Fibroblast of pulmonary artery (primary cell): ENCODE measurements around the gene VOPP1.

Source experiments
- DNase-seq: peaks from one replicate; pipeline ENCODE4 v3.0.0-alpha.2; 2010; ENCODE audit warnings: low read depth
- H3K4me3 ChIP-seq: replicated peaks from 2 replicates; pipeline ENCODE4 v1.5.1; 2011; ENCODE audit warnings: low read depth, mild to moderate bottlenecking, control low read depth, low read length, moderate library complexity
- CTCF ChIP-seq: IDR thresholded peaks from 2 replicates; pipeline ENCODE4 v1.5.1; 2011; ENCODE audit warnings: mild to moderate bottlenecking, control low read depth, low read length, inconsistent platforms; ENCODE audit errors: missing control alignments

The VOPP1 gene

DNA sequence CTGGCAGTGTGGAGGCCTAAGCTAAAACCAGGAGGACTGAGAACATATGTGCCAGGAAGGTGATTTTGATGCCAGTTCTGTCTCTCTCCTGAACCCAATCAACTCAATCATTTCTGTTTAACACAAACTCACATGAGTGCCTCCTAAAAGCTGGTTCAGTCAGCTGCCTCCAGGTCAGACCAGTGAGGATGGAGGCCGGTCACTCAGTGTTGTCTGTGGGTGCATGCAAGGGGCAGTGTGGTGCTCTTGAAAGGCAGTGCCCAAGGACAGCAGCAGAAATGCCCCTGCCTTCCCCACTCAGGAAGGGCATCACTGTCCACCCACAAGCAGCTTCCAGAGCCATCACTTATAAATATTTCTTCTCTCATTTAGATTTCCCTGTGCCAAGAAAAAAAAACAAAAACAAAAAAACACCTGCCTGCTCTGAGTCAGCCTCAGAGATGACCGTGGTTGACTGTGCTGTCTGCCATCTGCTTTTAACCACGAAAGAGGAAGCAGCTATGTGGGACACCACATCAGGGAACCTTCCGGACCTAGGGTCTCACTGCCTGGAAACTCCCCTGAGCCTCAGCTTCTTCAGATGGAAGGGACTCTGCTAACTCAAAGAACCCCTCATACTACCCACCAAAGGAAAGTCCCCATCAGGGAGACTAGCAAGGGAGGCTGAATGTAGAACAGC lies 39.1 kb downstream of the VOPP1 start:
- H3K4me3 ChIP-seq, result no peak overlapping the region
- TF ChIP-seq CTCF, result no peak
- no peak for DNase-seq

DNA sequence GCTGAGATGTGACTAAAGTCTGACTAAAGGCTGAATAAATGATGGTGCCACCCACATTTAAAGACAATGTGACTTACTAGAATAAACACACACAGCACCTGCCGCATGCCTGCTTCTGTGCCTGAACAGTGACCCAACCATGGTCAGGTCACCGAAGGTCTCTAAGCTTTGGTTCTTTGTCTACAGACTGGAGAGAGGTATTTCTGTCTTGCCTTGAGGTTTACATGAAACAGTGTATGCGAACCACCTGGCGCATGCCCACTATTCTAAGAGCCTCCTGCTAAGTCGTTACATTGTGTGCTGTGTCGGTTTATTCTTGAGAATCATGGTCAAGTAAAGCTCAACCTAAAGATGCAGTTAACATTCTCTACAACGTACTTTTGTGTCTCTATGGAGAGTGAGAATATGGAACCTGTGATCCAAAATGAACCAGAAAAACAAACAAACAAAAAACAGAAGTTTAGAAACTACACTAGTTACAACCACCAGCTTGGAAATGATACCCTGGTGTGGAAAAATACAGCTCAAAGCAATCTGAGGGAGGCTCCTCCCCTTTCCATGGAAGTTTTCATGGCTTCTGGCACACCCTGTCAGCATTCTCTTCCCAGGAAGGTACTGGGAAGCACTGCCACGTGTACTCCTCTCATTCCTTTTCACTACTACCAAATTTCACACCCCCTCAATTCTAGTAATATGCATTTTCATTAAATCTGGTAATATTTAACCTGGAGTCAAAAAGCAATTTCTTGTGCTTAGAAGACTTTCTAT lies 40.0 kb downstream of the VOPP1 start:
- DNase-seq, result no peak
- H3K4me3 ChIP-seq, result no peak overlapping the region
- no peak for TF ChIP-seq CTCF

GRCh38 chr7:55531536-55531935 lies 40.8 kb downstream of the VOPP1 start:
- TF ChIP-seq CTCF, result no peak
- no peak for DNase-seq

DNA sequence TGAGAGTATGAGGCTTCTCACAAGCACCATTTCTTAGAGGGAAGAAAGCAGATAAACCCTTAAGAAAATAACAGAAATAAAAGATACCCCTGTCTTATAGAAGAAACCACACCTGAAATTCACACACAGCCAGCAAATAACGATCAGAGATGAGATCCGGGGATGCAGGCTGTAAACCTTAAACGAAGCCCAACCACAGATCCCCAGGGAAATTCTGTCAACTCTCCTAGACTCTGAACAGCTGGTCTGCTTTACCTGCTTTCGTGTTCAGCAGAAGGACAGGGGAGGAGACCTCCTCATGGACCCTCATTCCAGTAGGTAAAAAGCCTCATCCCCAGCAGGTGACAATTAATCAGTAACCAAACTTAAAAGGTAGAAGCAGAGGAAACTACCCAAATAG lies 45.0 kb downstream of the VOPP1 start:
- DNase-seq, result no peak
- H3K4me3 ChIP-seq, result no peak overlapping the region
- no peak for TF ChIP-seq CTCF

More at GRCh38 chr7:55531536-55531935, 40.8 kb downstream of the VOPP1 start:
- H3K4me3 ChIP-seq, result no peak overlapping the region

DNA sequence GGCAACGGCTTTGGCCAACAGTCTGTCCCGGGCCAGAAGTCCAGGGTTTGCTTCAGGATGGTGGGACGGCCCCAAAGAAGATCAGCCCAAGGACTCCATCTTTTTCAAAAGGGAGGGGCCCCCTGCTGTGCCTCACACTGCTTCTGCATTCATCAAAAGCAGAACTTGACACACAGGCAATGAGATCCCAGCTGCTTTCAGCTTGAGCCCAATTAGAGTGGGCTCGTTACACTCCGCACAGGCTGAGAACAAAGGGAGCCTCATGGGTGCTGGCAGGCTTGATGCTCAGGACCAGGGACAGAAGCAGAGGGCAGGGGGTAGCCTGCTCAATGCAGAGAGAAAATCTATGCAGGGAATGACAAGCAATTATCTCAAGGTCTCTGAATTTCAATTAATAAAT lies 45.5 kb downstream of the VOPP1 start:
- H3K4me3 ChIP-seq, result no peak overlapping the region
- DNase-seq, result no peak
- no peak for TF ChIP-seq CTCF

DNA sequence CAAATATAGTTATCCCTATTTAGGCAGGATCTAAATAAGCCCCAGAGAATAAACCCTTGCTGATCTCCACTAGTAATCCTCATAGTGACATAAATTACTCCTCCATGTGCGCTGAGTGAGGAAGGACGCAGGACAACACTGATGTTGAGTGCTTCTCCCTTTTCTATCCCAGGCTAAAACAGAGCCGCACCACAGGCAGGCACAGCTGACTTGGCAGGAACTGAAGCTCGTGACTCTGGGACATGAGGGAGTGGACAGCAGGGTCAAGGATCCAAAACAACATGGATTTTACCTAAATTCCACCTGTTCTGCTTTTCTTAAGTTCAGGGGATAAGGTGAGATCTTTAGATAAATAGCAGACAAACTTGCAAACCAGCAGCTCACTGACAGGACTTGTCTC lies 46.0 kb downstream of the VOPP1 start:
- no peak for TF ChIP-seq CTCF
- no peak overlapping the region for H3K4me3 ChIP-seq
- DNase-seq, result no peak
